Stomach (tissue), 9 donors: ENCODE data around the gene PARP8. TPM values are rescaled to one million over a fixed set of nuclear protein-coding genes. Genes with fewer than 3 reads are reported as not detected.
A peak's percentile ranks its signal among the peaks of the same experiment; 100 is the strongest.
"Not testable (repeated sequence)": the region's sequence is repeated elsewhere in the genome, so short reads cannot be mapped to it uniquely, and the experiment has no call there.

Experiments used
- DNase-seq, 2 donors: peaks; one replicate each; pipeline versions ENCODE4 v3.0.0 to v3.0.0-alpha.2; 2013 to 2019
- H3K27ac ChIP-seq, 5 donors: fragments of 200-600 bp in 4 of 5; sonication (generic) in 4 of 5; one replicate each; pipeline ENCODE4 v1.5.1; 2013 to 2019; ENCODE audit warnings: mild to moderate bottlenecking in 1 of 5, moderate library complexity in 1 of 5
- H3K27me3 ChIP-seq, 3 donors: fragments of 200-600 bp; sonication (generic); one replicate each; pipeline ENCODE4 v1.5.1; 2017 to 2019; ENCODE audit warnings: mixed run types in 1 of 3
- H3K36me3 ChIP-seq, 4 donors: fragments of 200-600 bp; sonication (generic); 1 replicate in 3 of 4; 2 replicates in 1 of 4; pipeline ENCODE4 v1.5.1; 2016 to 2019
- H3K4me1 ChIP-seq, 4 donors: fragments of 200-600 bp; sonication (generic); one replicate each; pipeline ENCODE4 v1.5.1; 2016 to 2019
- H3K4me3 ChIP-seq, 4 donors: fragments of 200-600 bp; sonication (generic) in 3 of 4; one replicate each; pipeline ENCODE4 v1.5.1; 2016 to 2019; ENCODE audit warnings: mild to moderate bottlenecking in 1 of 4
- H3K9me3 ChIP-seq, 4 donors: fragments of 200-600 bp; sonication (generic); one replicate each; pipeline ENCODE4 v1.5.1; 2016 to 2019
- CTCF ChIP-seq, 7 experiments: fragments of 450-650 bp in 4 of 7; fragments of 200-600 bp in 3 of 7; sonication (generic) in 3 of 7; IDR thresholded peaks; one replicate each; pipeline ENCODE4 v1.5.1; 2016 to 2019; ENCODE audit warnings: antibody characterized with exemption in 7 of 7, control low read depth in 2 of 7, mild to moderate bottlenecking in 1 of 7
- EP300 ChIP-seq: sonication (generic); formaldehyde crosslinking; IDR thresholded peaks from one replicate; pipeline ENCODE4 v1.6.1; 2017; ENCODE audit warnings: antibody characterized with exemption
- POLR2A ChIP-seq, 4 donors: fragments of 450-650 bp; IDR thresholded peaks; one replicate each; pipeline ENCODE4 v1.6.1; 2016; ENCODE audit warnings: antibody characterized with exemption in 4 of 4, control low read depth in 2 of 4, mild to moderate bottlenecking in 1 of 4, moderate library complexity in 1 of 4
- POLR2AphosphoS5 ChIP-seq, 3 donors: sonication (generic); formaldehyde crosslinking; IDR thresholded peaks; one replicate each; pipeline ENCODE4 v1.6.1; 2016; ENCODE audit warnings: antibody characterized with exemption in 3 of 3
- WGBS, 5 donors: extraction: QIAGEN DNeasy Blood & Tissue Kit in 3 of 5; methylation state at CpG; one replicate each; pipeline versions ENCODE4 v1.1.5 to v1.1.7; 2013 to 2018; 5-methylcytosine and 5-hydroxymethylcytosine counted together
- intact Hi-C: fragments of 100-400 bp; cut with DNase I; formaldehyde crosslinking; loops from one replicate; pipeline ENCODE4 v1.15.1; 2023; ENCODE audit warnings: low total_unique reads
- polyA plus RNA-seq, 3 donors: library from polyadenylated mRNA; stranded (reverse); fragments of 200-250 nt; gene quantifications; one replicate each; pipeline ENCODE4 v1.2.3, GENCODE V29; 2013
- total RNA-seq, 5 donors: library from RNA; depleted of rRNA; stranded (reverse); fragments of >200 nt; gene quantifications; one replicate each; pipeline versions ENCODE4 v1.1.0 to v1.2.3, GENCODE V29; 2014 to 2016
- donor health status: healthy with polysubstance abuse.
- donor health status: Bipolar disorder and iron deficiency.
- donor health status: healthy.

The PARP8 gene
- total and polyA plus RNA-seq, 8 donors: 6.7 to 54.2 (median 22.4) TPM

GRCh38 chr5:50684721-50685120 is 18.3 kb downstream of the PARP8 start:
- 79 to 95% (median 91%) methylated on average over 3 of the region's 3 CpGs for WGBS, 5 donors
- H3K27me3 ChIP-seq: no peaks in the 10 kb centered on the region

GRCh38 chr5:50687548-50687947 is 21.1 kb downstream of the PARP8 start:
- no peaks in the 10 kb centered on the region for H3K27me3 ChIP-seq
- TF ChIP-seq POLR2A (IDR thresholded peaks at IDR 0.05): no peak
- no peak for TF ChIP-seq POLR2AphosphoS5 (IDR thresholded peaks at IDR 0.05)
- TF ChIP-seq EP300: no peak
- no peak for TF ChIP-seq CTCF (IDR thresholded peaks at IDR 0.05)
- H3K27ac ChIP-seq: no peak overlapping the region
- peaks cover 6 to 52% (median 17%) of the 10 kb centered on the region in 4 donors for H3K4me1 ChIP-seq
- H3K9me3 ChIP-seq: peaks cover 0 to 7% (median 0%) of the 10 kb centered on the region in 4 donors
- 87 to 94% (median 91%) methylated on average over 4 of the region's 4 CpGs for WGBS, 5 donors
- peaks cover 0 to 5% (median 2%) of the 10 kb centered on the region in 4 donors for H3K36me3 ChIP-seq
- intact Hi-C loops: no loop called here
- no peak overlapping the region for H3K4me3 ChIP-seq
- no peak for DNase-seq

More at GRCh38 chr5:50684721-50685120, 18.3 kb downstream of the PARP8 start:
- Histone ChIP-seq H3K36me3 (peaks cover 0 to 5% (median 2%) of the 10 kb centered on the region in 4 donors), H3K9me3 (peaks cover 0 to 7% (median 0%) of the 10 kb centered on the region in 4 donors), H3K4me1 (peaks cover 6 to 73% (median 32%) of the 10 kb centered on the region in 4 donors), H3K4me3 (no peak overlapping the region), H3K27ac (peak overlapping the region in 1 of 5 donors; percentile 58)
- no peak for DNase-seq
- intact Hi-C loops: no loop called here
- TF ChIP-seq CTCF (IDR thresholded peaks at IDR 0.05) (no peak), EP300 (no peak)

DNA sequence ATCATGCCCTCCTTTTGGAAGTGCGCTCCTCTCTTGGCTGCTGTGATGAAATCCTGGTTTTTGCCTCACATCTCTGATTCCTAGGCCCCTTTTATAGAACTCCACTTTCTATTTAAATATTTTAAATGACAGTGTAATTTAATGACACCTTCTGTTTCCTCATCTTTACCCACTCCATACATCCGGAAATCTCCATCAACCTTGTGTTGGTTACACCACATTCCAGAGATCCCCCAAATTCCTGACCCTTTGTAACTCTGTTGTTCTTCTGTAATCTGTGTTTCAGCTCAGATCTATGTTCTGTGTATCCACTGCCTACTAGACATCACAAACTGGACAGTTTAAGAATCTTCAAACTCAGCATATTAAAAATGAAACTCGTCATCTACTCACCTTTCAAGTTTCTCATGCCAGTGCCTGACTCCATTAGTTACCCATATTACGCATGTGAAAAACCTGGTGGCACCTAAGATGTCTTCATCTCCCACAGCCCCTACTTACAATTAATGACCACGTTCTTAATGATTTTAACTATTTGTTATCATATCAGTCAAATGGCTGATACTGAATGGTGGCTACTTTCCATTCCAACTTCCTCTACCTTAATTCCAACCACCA is 25.1 kb downstream of the PARP8 start:
- H3K4me3 ChIP-seq: no peak overlapping the region
- WGBS, 5 donors: 84 to 87% (median 86%) methylated on average over 5 of the region's 5 CpGs
- no peak overlapping the region for H3K27ac ChIP-seq
- H3K9me3 ChIP-seq: no peaks in the 10 kb centered on the region
- DNase-seq: no peak
- TF ChIP-seq CTCF (IDR thresholded peaks at IDR 0.05): no peak
- TF ChIP-seq POLR2A (IDR thresholded peaks at IDR 0.05): no peak
- TF ChIP-seq POLR2AphosphoS5 (IDR thresholded peaks at IDR 0.05): no peak
- no peak for TF ChIP-seq EP300
- intact Hi-C loops: no loop called here
- H3K27me3 ChIP-seq: no peaks in the 10 kb centered on the region
- peaks cover 0 to under 1% (median 0%) of the 10 kb centered on the region in 4 donors for H3K36me3 ChIP-seq
- peaks cover 0 to 30% (median 11%) of the 10 kb centered on the region in 4 donors for H3K4me1 ChIP-seq

DNA sequence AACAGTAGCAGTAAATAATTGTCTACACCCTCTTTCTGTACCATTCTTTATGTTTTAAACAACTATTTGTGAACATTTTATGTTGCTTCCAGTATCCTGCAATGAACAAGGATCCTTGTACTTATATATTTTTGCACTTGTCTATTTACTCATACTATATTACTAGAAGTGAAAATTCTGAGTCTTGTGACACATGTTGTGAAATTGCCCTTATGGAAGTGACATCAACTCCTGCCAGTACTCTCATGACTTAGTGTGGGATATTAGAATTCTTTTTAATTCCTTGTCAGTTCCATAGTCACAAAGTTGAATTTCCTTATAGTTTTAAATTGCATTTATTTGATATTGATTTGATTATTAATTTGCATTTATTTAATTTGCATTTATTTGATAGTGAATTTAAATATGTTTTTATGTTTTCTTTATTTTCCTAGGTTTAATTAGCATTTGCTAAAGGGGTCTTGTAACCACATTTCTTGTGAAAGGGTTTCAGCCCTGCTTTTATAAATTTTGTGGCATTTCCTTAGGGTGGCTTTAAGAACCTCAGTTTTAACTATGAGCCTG is 27.7 kb downstream of the PARP8 start:
- Histone ChIP-seq H3K4me3 (no peak overlapping the region), H3K36me3 (no peaks in the 10 kb centered on the region), H3K4me1 (peaks cover 0 to 23% (median 10%) of the 10 kb centered on the region in 4 donors), H3K9me3 (no peaks in the 10 kb centered on the region), H3K27ac (no peak overlapping the region), H3K27me3 (no peaks in the 10 kb centered on the region)
- no peak for DNase-seq
- TF ChIP-seq EP300 (no peak), CTCF (IDR thresholded peaks at IDR 0.05) (no peak), POLR2A (IDR thresholded peaks at IDR 0.05) (no peak), POLR2AphosphoS5 (IDR thresholded peaks at IDR 0.05) (no peak)
- intact Hi-C loops: no loop called here

DNA sequence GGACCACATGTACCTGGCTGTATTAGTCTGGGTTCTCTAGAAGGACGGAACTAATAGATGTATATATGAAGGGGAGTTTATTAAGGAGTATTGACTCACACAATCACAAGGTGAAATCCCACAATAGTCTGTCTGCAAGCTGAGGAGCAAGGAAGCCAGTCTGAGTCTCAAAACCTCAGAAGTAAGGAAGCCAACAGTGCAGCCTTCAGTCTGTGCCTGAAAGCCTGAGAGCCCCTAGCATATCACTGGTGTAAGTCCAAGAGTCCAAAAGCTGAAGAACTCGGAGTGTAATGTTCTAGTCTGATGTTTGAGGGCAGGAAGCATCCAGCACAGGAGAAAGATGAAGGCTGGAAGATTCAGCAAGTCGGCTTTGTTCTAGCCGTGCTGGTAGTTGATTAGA is 28.2 kb downstream of the PARP8 start:
- H3K27ac ChIP-seq, DNase-seq, H3K27me3 ChIP-seq, H3K36me3 ChIP-seq, intact Hi-C loops, H3K4me3 ChIP-seq, H3K9me3 ChIP-seq: not testable (repeated sequence)
- 88 to 97% (median 93%) methylated on average over 4 of the region's 4 CpGs for WGBS, 5 donors
- H3K4me1 ChIP-seq: peaks cover 0 to 18% (median 9%) of the 10 kb centered on the region in 4 donors
